GM23338 (cell line): ENCODE data around the gene KIAA1549.

Experiments
- CTCF ChIP-seq, 2 experiments: fragments of 200-600 bp in 1 of 2; sonication (generic) in 1 of 2; conservative IDR thresholded peaks; 2 replicates each; pipeline versions ENCODE4 v1.5.1 to v1.6.1; 2016 to 2017; ENCODE audit warnings: antibody characterized with exemption in 2 of 2, low read depth in 2 of 2, mild to moderate bottlenecking in 2 of 2, moderate library complexity in 1 of 2
- ETS1 ChIP-seq: IDR thresholded peaks from 2 replicates; pipeline ENCODE4 v1.6.1; 2016; ENCODE audit warnings: antibody characterized with exemption
- EZH2 ChIP-seq: fragments of 200-600 bp; sonication (generic); IDR thresholded peaks from one replicate; pipeline ENCODE4 v1.8.0; 2017; ENCODE audit warnings: antibody characterized with exemption, mild to moderate bottlenecking, low read depth; ENCODE audit not compliant: unreplicated experiment
- EZH2phosphoT487 ChIP-seq: fragments of 200-600 bp; sonication (generic); IDR thresholded peaks from one replicate; pipeline ENCODE4 v1.8.1; 2018; ENCODE audit warnings: antibody characterized with exemption; ENCODE audit not compliant: unreplicated experiment
- JUNB ChIP-seq: IDR thresholded peaks from one replicate; pipeline ENCODE4 v1.6.1; 2016; ENCODE audit warnings: antibody characterized with exemption; ENCODE audit not compliant: unreplicated experiment
- NANOG ChIP-seq: IDR thresholded peaks from 2 replicates; pipeline ENCODE4 v1.6.1; 2016; ENCODE audit warnings: antibody characterized with exemption, borderline replicate concordance
- POLR2AphosphoS5 ChIP-seq: IDR thresholded peaks from 2 replicates; pipeline ENCODE4 v1.6.1; 2016; ENCODE audit warnings: antibody characterized with exemption, low read depth
- REST ChIP-seq: IDR thresholded peaks from one replicate; pipeline ENCODE4 v1.6.1; 2018; ENCODE audit warnings: antibody characterized with exemption; ENCODE audit not compliant: unreplicated experiment
- STAT1 ChIP-seq: IDR thresholded peaks from one replicate; pipeline ENCODE4 v1.6.1; 2016; ENCODE audit warnings: antibody characterized with exemption; ENCODE audit not compliant: unreplicated experiment
- ZNF114 ChIP-seq: fragments of 250-450 bp; sonication (Bioruptor Pico); IDR thresholded peaks from 2 replicates; pipeline ENCODE4 v1.5.0; 2020; ENCODE audit warnings: mild to moderate bottlenecking, moderate library complexity
- ZNF331 ChIP-seq: fragments of 250-450 bp; sonication (Bioruptor Pico); IDR thresholded peaks from 2 replicates; pipeline ENCODE4 v1.5.0; 2020; ENCODE audit warnings: low read depth, mild to moderate bottlenecking, moderate library complexity

DNA sequence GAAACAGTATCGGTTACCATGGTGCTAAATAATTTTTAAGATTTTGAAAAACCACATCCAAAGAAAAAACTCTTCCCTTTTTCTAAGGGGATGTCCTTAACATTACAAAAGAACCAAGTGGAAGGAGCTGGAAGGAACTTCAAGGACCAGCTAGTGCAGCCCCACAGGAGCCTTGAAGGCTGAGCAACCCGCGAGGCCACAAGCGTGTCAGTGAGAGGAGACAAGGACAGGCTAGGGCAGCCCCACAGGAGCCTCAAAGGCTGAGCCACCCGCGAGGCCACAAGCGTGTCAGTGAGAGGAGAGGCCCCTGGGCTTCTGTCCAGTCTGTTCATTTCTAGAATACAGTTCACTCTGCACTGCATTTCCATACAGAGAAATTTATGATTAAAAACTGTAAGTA, 103.1 kb downstream of the KIAA1549 start:
- TF ChIP-seq CTCF (conservative IDR thresholded peaks at IDR 0.05; ENCODE audit: low read depth in 2 of 2) = no peak
- TF ChIP-seq REST = no peak
- TF ChIP-seq ZNF331 (CRISPR knock-in tag) = no peak
- no peak for TF ChIP-seq NANOG
- TF ChIP-seq EZH2phosphoT487 = no peak
- TF ChIP-seq EZH2 = no peak
- no peak for TF ChIP-seq POLR2AphosphoS5
- no peak for TF ChIP-seq ZNF114 (CRISPR knock-in tag)
- no peak for TF ChIP-seq JUNB
- no peak for TF ChIP-seq STAT1
- TF ChIP-seq ETS1 = no peak
